Osteoblast (primary cell): Measurements from ENCODE around the gene TMCC2. TPM values are rescaled to one million over a fixed set of nuclear protein-coding genes. Genes with fewer than 3 reads are reported as not detected.

ENCODE experiments used
- DNase-seq: peaks from one replicate; pipeline ENCODE4 v3.0.0; 2011; ENCODE audit warnings: low spot score, mixed read lengths; ENCODE audit not compliant: insufficient read length; ENCODE audit errors: missing footprints
- H2AFZ ChIP-seq: 2 replicates; pipeline ENCODE4 v1.6.0; 2011; ENCODE audit warnings: mild to moderate bottlenecking, low read length
- H3K27ac ChIP-seq: 2 replicates; pipeline ENCODE4 v1.5.1; 2011; ENCODE audit warnings: mild to moderate bottlenecking, low read depth, low read length, moderate library complexity
- H3K27me3 ChIP-seq: 2 replicates; pipeline ENCODE4 v1.6.0; 2012; ENCODE audit warnings: mild to moderate bottlenecking, control low read depth, inconsistent platforms, low read length, moderate library complexity; ENCODE audit not compliant: insufficient read depth
- H3K36me3 ChIP-seq: 2 replicates; pipeline ENCODE4 v1.5.1; 2011; ENCODE audit warnings: mild to moderate bottlenecking, low read length, control low read depth, moderate library complexity; ENCODE audit not compliant: insufficient read depth
- H3K4me1 ChIP-seq: 2 replicates; pipeline ENCODE4 v1.5.1; 2011; ENCODE audit warnings: mild to moderate bottlenecking, low read length, control low read depth, moderate library complexity; ENCODE audit not compliant: insufficient read depth
- H3K4me2 ChIP-seq: 2 replicates; pipeline ENCODE4 v1.6.0; 2011; ENCODE audit warnings: mild to moderate bottlenecking, low read length; ENCODE audit not compliant: insufficient read depth
- H3K4me3 ChIP-seq: fragments of 200-600 bp; sonication (generic); 3 replicates; pipeline ENCODE4 v1.5.1; 2012; ENCODE audit warnings: mild to moderate bottlenecking, low read length, inconsistent platforms; ENCODE audit not compliant: insufficient read depth
- H3K79me2 ChIP-seq: 2 replicates; pipeline ENCODE4 v1.6.0; 2012; ENCODE audit warnings: mild to moderate bottlenecking, low read length, control low read depth, inconsistent platforms; ENCODE audit not compliant: insufficient read depth
- H3K9me3 ChIP-seq: 2 replicates; pipeline ENCODE4 v1.5.1; 2011; ENCODE audit warnings: low read depth, low read length, control low read depth
- H4K20me1 ChIP-seq: 2 replicates; pipeline ENCODE4 v1.6.0; 2012; ENCODE audit warnings: mild to moderate bottlenecking, low read length, control low read depth; ENCODE audit not compliant: insufficient read depth
- CTCF ChIP-seq: IDR thresholded peaks from 2 replicates; pipeline ENCODE4 v1.5.1; 2011; ENCODE audit warnings: mild to moderate bottlenecking, low read depth, low read length, moderate library complexity; ENCODE audit errors: extremely low read depth
- total RNA-seq: library from RNA; depleted of rRNA; stranded (reverse); fragments of >200 nt; gene quantifications from 2 replicates; pipeline ENCODE4 v1.2.3, GENCODE V29; 2012

The TMCC2 gene
- total RNA-seq, 1 donor: 1.8 TPM

GRCh38 chr1:205248793-205249601, 21.3 kb downstream of the TMCC2 start:
- DNase-seq: peak; percentile 60
- H3K4me1 ChIP-seq: peaks cover 3% of the 10 kb centered on the region
- H3K27me3 ChIP-seq: no peaks in the 10 kb centered on the region
- H3K79me2 ChIP-seq: no peaks in the 10 kb centered on the region
- no peaks in the 10 kb centered on the region for H3K36me3 ChIP-seq
- no peak for TF ChIP-seq CTCF
- H2AFZ ChIP-seq: no peak overlapping the region
- H3K4me2 ChIP-seq: no peak overlapping the region
- H3K27ac ChIP-seq: no peak overlapping the region
- H3K4me3 ChIP-seq: no peak overlapping the region
- H3K9me3 ChIP-seq: no peaks in the 10 kb centered on the region
- no peaks in the 10 kb centered on the region for H4K20me1 ChIP-seq

- no peak for TF ChIP-seq CTCF
- H4K20me1 ChIP-seq: no peaks in the 10 kb centered on the region
- no peak overlapping the region for H3K4me2 ChIP-seq
- H3K4me1 ChIP-seq: peaks cover 3% of the 10 kb centered on the region
- no peaks in the 10 kb centered on the region for H3K36me3 ChIP-seq
- H3K4me3 ChIP-seq: no peak overlapping the region
- peak; percentile 52 for DNase-seq
- H3K79me2 ChIP-seq: no peaks in the 10 kb centered on the region
- H3K27me3 ChIP-seq: no peaks in the 10 kb centered on the region
- H3K9me3 ChIP-seq: no peaks in the 10 kb centered on the region
- H3K27ac ChIP-seq: no peak overlapping the region
- no peak overlapping the region for H2AFZ ChIP-seq
Observed at GRCh38 chr1:205249651-205250050, 21.9 kb downstream of the TMCC2 start.

GRCh38 chr1:205250699-205251098, 23.0 kb downstream of the TMCC2 start:
- no peaks in the 10 kb centered on the region for H3K36me3 ChIP-seq
- H4K20me1 ChIP-seq: no peaks in the 10 kb centered on the region
- TF ChIP-seq CTCF: no peak
- H3K9me3 ChIP-seq: no peaks in the 10 kb centered on the region
- no peak overlapping the region for H3K27ac ChIP-seq
- H3K79me2 ChIP-seq: no peaks in the 10 kb centered on the region
- no peaks in the 10 kb centered on the region for H3K27me3 ChIP-seq
- DNase-seq: peak; percentile 22
- H3K4me2 ChIP-seq: no peak overlapping the region
- H2AFZ ChIP-seq: no peak overlapping the region
- peaks cover 3% of the 10 kb centered on the region for H3K4me1 ChIP-seq
- H3K4me3 ChIP-seq: no peak overlapping the region

- Histone ChIP-seq H3K4me2 (no peak overlapping the region), H3K4me3 (no peak overlapping the region), H3K27me3 (no peaks in the 10 kb centered on the region), H3K79me2 (no peaks in the 10 kb centered on the region), H3K9me3 (no peaks in the 10 kb centered on the region), H3K4me1 (peaks cover 3% of the 10 kb centered on the region), H3K36me3 (no peaks in the 10 kb centered on the region), H3K27ac (no peak overlapping the region), H2AFZ (no peak overlapping the region), H4K20me1 (no peaks in the 10 kb centered on the region)
- TF ChIP-seq CTCF: no peak
- DNase-seq: peak; percentile 29
Observed at GRCh38 chr1:205251576-205251975, 23.8 kb downstream of the TMCC2 start.
